ENCODE measurements around the gene WFDC2. TPM values are rescaled to one million over a fixed set of nuclear protein-coding genes. Genes with fewer than 3 reads are reported as not detected.
"Not testable (repeated sequence)": the region's sequence is repeated elsewhere in the genome, so short reads cannot be mapped to it uniquely, and the experiment has no call there.

The WFDC2 gene
- total RNA-seq, 1 donor from 2014 or later: 61.3 TPM

DNA sequence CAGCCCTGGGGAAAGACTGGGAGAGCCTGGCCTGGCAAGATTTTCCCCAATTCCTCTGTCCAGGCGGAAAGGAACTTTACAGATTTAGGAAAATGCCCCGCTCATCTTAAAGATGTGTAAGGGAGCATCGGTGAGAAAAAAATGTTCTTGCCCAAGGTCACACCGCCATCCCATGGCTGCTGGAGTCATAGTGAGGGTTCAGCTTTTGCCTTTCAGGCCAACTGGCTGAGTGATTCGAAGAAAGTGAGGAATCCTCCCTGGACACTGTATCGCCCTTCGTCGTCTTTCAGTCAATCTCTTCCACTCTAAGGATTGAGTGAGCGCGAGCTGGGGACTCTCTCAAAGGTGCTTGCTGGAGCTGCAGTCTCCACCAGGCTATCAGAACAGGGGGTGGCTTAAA lies 1.4 kb downstream of the WFDC2 start:
- peaks cover 14% of the 10 kb centered on the region for H3K36me3 Mint-ChIP-seq
- DNase-seq (ENCODE audit: low spot score in 2 of 2, unreplicated experiment in 2 of 2): no peak
- peak overlapping the region; percentile 77 for H3K4me3 Mint-ChIP-seq
- peaks cover 13% of the 10 kb centered on the region for H3K4me1 Mint-ChIP-seq
- H3K27me3 Mint-ChIP-seq (ENCODE audit: low read depth): peaks cover 24% of the 10 kb centered on the region
- H3K27ac Mint-ChIP-seq: peak overlapping the region; percentile 52
- TF ChIP-seq, protein P1, sequence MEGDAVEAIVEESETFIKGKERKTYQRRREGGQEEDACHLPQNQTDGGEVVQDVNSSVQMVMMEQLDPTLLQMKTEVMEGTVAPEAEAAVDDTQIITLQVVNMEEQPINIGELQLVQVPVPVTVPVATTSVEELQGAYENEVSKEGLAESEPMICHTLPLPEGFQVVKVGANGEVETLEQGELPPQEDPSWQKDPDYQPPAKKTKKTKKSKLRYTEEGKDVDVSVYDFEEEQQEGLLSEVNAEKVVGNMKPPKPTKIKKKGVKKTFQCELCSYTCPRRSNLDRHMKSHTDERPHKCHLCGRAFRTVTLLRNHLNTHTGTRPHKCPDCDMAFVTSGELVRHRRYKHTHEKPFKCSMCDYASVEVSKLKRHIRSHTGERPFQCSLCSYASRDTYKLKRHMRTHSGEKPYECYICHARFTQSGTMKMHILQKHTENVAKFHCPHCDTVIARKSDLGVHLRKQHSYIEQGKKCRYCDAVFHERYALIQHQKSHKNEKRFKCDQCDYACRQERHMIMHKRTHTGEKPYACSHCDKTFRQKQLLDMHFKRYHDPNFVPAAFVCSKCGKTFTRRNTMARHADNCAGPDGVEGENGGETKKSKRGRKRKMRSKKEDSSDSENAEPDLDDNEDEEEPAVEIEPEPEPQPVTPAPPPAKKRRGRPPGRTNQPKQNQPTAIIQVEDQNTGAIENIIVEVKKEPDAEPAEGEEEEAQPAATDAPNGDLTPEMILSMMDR (IDR thresholded peaks at IDR 0.05; ENCODE audit: unreplicated experiment): no peak
- peaks cover 4% of the 10 kb centered on the region for H3K9me3 Mint-ChIP-seq

DNA sequence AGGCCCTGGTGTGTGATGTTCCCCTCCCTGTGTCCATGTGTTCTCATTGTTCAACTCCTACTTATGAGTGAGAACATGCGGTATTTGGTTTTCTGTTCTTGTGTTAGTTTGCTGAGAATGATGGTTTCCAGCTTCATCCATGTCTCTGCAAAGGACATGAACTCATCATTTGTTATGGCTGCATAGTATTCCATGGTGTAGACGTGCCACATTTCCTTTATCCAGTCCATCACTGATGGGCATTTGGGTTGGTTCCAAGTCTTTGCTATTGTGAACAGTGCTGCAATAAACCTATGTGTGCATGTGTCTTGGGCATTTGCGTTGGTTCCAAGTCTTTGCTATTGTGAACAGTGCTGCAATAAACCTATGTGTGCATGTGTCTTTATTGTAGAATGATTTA lies 2.7 kb downstream of the WFDC2 start:
- DNase-seq (ENCODE audit: low spot score in 2 of 2, unreplicated experiment in 2 of 2); H3K4me3 Mint-ChIP-seq; H3K9me3 Mint-ChIP-seq; H3K4me1 Mint-ChIP-seq; H3K27ac Mint-ChIP-seq: not testable (repeated sequence)
- peaks cover 14% of the 10 kb centered on the region for H3K36me3 Mint-ChIP-seq
- peaks cover 24% of the 10 kb centered on the region for H3K27me3 Mint-ChIP-seq (ENCODE audit: low read depth)

DNA sequence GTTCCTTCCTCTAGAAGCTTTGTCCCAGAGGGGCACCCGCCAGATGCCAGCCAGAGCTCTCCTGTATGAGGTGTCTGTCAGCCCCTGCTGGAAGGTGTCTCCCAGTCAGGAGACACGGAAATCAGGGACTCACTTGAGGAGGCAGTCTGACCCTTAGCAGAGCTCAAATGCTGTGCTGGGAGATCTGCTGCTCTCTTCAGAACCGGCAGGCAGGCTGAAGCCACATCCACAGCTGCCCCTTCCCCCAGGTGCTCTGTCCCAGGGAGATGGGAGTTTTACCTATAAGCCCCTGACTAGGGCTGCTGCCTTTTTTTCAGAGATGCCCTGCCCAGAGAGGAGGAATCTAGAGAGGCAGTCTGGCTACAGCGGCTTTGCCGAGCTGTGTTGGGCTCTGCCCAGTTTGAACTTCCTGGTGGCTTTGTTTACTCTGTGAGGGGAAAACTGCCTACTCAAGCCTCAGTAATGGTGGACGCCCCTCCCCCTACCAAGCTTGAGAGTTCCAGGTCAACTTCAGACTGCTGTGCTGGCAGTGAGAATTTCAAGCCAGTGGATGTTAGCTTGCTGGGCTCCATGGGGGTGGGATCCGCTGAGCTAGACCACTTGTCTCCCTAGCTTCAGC lies 8.1 kb downstream of the WFDC2 start:
- not testable (repeated sequence) for H3K4me3 Mint-ChIP-seq; H3K27ac Mint-ChIP-seq; DNase-seq (ENCODE audit: low spot score in 2 of 2, unreplicated experiment in 2 of 2); H3K27me3 Mint-ChIP-seq (ENCODE audit: low read depth); H3K4me1 Mint-ChIP-seq; H3K9me3 Mint-ChIP-seq
- peaks cover 18% of the 10 kb centered on the region for H3K36me3 Mint-ChIP-seq

DNA sequence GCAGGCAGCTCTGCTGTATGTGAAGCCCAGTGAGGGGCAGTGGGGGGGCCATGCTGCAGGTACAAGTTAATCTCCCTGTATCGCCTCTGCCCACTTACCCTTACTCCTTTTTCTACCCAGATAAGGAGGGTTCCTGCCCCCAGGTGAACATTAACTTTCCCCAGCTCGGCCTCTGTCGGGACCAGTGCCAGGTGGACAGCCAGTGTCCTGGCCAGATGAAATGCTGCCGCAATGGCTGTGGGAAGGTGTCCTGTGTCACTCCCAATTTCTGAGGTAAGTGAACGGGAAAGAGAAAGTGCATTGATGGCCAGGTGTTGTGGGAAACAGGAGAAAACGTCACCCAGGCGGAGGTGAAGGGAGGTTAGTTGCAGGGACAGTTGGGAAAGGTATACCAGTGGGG lies 10.3 kb downstream of the WFDC2 start:
- Mint-ChIP-seq H3K4me3 (no peak overlapping the region), H3K27ac (no peak overlapping the region), H3K27me3 (ENCODE audit: low read depth) (no peaks in the 10 kb centered on the region), H3K9me3 (no peaks in the 10 kb centered on the region), H3K4me1 (no peaks in the 10 kb centered on the region), H3K36me3 (peaks cover 9% of the 10 kb centered on the region)
- no peak for DNase-seq (ENCODE audit: low spot score in 2 of 2, unreplicated experiment in 2 of 2)
- TF ChIP-seq, protein P1 (IDR thresholded peaks at IDR 0.05; ENCODE audit: unreplicated experiment): no peak

DNA sequence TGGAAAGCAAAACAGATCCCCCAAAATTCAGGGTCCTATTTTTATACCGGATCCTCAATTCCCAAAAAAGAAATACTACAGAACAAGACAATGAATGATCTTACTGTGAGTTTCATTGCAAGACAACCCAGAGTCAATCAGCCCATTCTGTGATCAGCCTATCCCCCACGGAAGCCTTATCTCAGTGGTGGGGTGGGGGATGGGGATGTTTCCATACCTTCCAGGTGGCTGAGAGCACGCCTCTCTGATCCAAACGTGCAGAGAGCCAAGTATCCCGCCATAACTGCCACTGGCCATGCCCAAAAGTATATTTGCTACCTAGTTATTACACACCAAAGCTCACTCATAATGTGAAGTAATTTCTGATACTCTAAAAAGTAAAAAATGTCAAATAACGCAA lies 15.1 kb downstream of the WFDC2 start:
- Mint-ChIP-seq H3K36me3 (peaks cover 3% of the 10 kb centered on the region), H3K4me1 (no peaks in the 10 kb centered on the region), H3K4me3 (no peak overlapping the region), H3K9me3 (no peaks in the 10 kb centered on the region), H3K27ac (no peak overlapping the region), H3K27me3 (ENCODE audit: low read depth) (peaks cover 3% of the 10 kb centered on the region)
- TF ChIP-seq, protein P1 (IDR thresholded peaks at IDR 0.05; ENCODE audit: unreplicated experiment): no peak
- no peak for DNase-seq (ENCODE audit: low spot score in 2 of 2, unreplicated experiment in 2 of 2)

DNA sequence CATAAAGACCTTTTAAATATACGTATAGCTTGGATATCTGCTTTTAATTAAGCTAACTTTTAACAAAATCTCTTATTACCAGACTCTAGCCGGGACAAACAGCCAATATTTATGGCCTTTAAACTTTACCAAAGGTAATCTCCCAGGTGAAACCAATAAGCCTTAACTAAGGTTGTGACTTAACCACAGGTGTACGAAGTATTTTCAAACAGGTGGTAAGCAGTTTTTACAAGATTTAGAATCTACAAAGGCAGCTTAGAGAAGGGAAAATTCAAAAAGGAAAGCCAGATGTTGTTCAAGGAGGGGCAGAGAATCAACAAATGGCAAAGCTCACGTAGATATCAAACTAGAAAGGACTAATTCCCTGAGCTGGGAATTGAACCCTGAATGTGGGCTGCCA lies 15.8 kb downstream of the WFDC2 start:
- H3K36me3 Mint-ChIP-seq: peaks cover 3% of the 10 kb centered on the region
- peaks cover 3% of the 10 kb centered on the region for H3K27me3 Mint-ChIP-seq (ENCODE audit: low read depth)
- H3K9me3 Mint-ChIP-seq: no peaks in the 10 kb centered on the region
- TF ChIP-seq, protein P1 (IDR thresholded peaks at IDR 0.05; ENCODE audit: unreplicated experiment): no peak
- no peak for DNase-seq (ENCODE audit: low spot score in 2 of 2, unreplicated experiment in 2 of 2)
- no peak overlapping the region for H3K4me3 Mint-ChIP-seq
- no peaks in the 10 kb centered on the region for H3K4me1 Mint-ChIP-seq
- no peak overlapping the region for H3K27ac Mint-ChIP-seq

DNA sequence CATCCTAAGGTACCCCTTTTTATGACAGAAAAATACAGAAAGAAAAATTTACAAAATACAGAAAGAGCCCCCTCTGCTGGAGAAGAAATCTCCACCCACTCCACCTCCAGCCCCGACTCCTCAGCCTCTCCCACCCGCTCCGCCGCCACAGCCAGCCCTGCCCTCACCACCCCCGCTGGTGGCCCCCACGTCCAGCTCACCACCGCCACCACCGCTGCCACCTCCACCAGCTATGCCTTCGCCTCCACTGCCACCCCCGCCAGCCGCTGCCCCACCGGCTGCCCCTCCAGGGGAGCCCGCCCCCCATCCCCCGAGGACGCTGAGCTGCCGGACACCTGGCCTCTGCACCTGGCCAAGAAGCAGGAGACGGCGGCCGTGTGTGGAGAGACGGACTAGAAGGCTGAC lies 17.7 kb downstream of the WFDC2 start:
- H3K27ac Mint-ChIP-seq: no peak overlapping the region
- TF ChIP-seq, protein P1 (IDR thresholded peaks at IDR 0.05; ENCODE audit: unreplicated experiment): peak; percentile 33
- H3K4me3 Mint-ChIP-seq: no peak overlapping the region
- no peaks in the 10 kb centered on the region for H3K9me3 Mint-ChIP-seq
- no peak for DNase-seq (ENCODE audit: low spot score in 2 of 2, unreplicated experiment in 2 of 2)
- no peaks in the 10 kb centered on the region for H3K36me3 Mint-ChIP-seq
- peaks cover 3% of the 10 kb centered on the region for H3K27me3 Mint-ChIP-seq (ENCODE audit: low read depth)
- no peaks in the 10 kb centered on the region for H3K4me1 Mint-ChIP-seq

Measured in mesothelial cell of epicardium (in vitro differentiated cells).